KBM-7 (cell line): Measurements from ENCODE around the gene ULBP2.
"Not testable (repeated sequence)": the region's sequence is repeated elsewhere in the genome, so short reads cannot be mapped to it uniquely, and the experiment has no call there.

Experiments
- DNase-seq: peaks from one replicate; pipeline ENCODE4 v3.0.0-alpha.2; 2015
- in situ Hi-C: fragments of 300-500 bp; cut with MboI; formaldehyde crosslinking; loops from 2 replicates; pipeline ENCODE4 v1.14.3; 2020; ENCODE audit warnings: low sequenced_read_pairs, low pct_unique_long_range_greater_than_20kb, mixed read lengths

ULBP2 gene

GRCh38 chr6:149962461-149963211 lies 20.8 kb downstream of the ULBP2 start:
- in situ Hi-C loops: no loop called here
- DNase-seq: no peak

GRCh38 chr6:149963212-149963461 lies 21.3 kb downstream of the ULBP2 start:
- DNase-seq: no peak
- in situ Hi-C loops: no loop called here

GRCh38 chr6:149963462-149964307 lies 21.9 kb downstream of the ULBP2 start, which contains the start of gene ULBP1:
TSS of gene ULBP1 (plus strand) at chr6:149963943. CDS start at chr6:149964050, 107 bp downstream.
- in situ Hi-C loops: no loop called here
- peak; percentile 97 for DNase-seq

GRCh38 chr6:149964308-149965193 lies 22.7 kb downstream of the ULBP2 start:
- no peak for DNase-seq
- in situ Hi-C loops: no loop called here

- peak; percentile 48 for DNase-seq
- in situ Hi-C loops: no loop called here
Measured at GRCh38 chr6:149965194-149966020, 23.6 kb downstream of the ULBP2 start.

GRCh38 chr6:149966319-149966718 lies 24.5 kb downstream of the ULBP2 start:
- DNase-seq, in situ Hi-C loops: not testable (repeated sequence)

GRCh38 chr6:149967591-149967990 lies 25.8 kb downstream of the ULBP2 start:
- no peak for DNase-seq

GRCh38 chr6:149967999-149968398 lies 26.2 kb downstream of the ULBP2 start:
- DNase-seq, in situ Hi-C loops: not testable (repeated sequence)

More at GRCh38 chr6:149967591-149967990, 25.8 kb downstream of the ULBP2 start:
- in situ Hi-C loops: no loop called here

GRCh38 chr6:149968909-149969308 lies 27.1 kb downstream of the ULBP2 start:
- DNase-seq, in situ Hi-C loops: not testable (repeated sequence)

- DNase-seq: no peak
- in situ Hi-C loops: no loop called here
Measured at GRCh38 chr6:149969635-149970034, 27.8 kb downstream of the ULBP2 start.

- DNase-seq, in situ Hi-C loops: not testable (repeated sequence)
Measured at GRCh38 chr6:149974394-149974793, 32.6 kb downstream of the ULBP2 start.

- in situ Hi-C loops: no loop called here
- peak; percentile 62 for DNase-seq
Measured at GRCh38 chr6:149974825-149975224, 33.0 kb downstream of the ULBP2 start.

- in situ Hi-C loops: no loop called here
- no peak for DNase-seq
Measured at GRCh38 chr6:149975400-149975799, 33.6 kb downstream of the ULBP2 start.

- in situ Hi-C loops: no loop called here
- DNase-seq: no peak
Measured at GRCh38 chr6:149977221-149977620, 35.4 kb downstream of the ULBP2 start.

- DNase-seq: no peak
- in situ Hi-C loops: no loop called here
Measured at GRCh38 chr6:149978610-149979009, 36.8 kb downstream of the ULBP2 start.

GRCh38 chr6:149979293-149979692 lies 37.5 kb downstream of the ULBP2 start:
- in situ Hi-C loops: no loop called here
- no peak for DNase-seq

GRCh38 chr6:149983145-149983544 lies 41.3 kb downstream of the ULBP2 start:
- DNase-seq: no peak
- in situ Hi-C loops: no loop called here

- in situ Hi-C loops: no loop called here
- no peak for DNase-seq
Measured at GRCh38 chr6:149984773-149985172, 43.0 kb downstream of the ULBP2 start.

GRCh38 chr6:149985481-149985937 lies 43.7 kb downstream of the ULBP2 start:
- in situ Hi-C loops: no loop called here

More at GRCh38 chr6:149985481-149985937, 43.7 kb downstream of the ULBP2 start:
- DNase-seq: no peak
